GM12892 (cell line): ENCODE data around the gene NUDT3.

Experiments
- DNase-seq: peaks from one replicate; pipeline ENCODE4 v3.0.0; 2011; ENCODE audit not compliant: insufficient read length
- FAIRE-seq: peaks from 2 replicates; lab custom pipeline; 2011; peaks lifted over from hg19 to GRCh38; lab: Jason Lieb, UNC
- POLR2A ChIP-seq: IDR thresholded peaks from 2 replicates; pipeline ENCODE4 v1.6.1; 2011; ENCODE audit warnings: low read depth, low read length, control low read depth
- POLR2AphosphoS5 ChIP-seq: IDR thresholded peaks from 2 replicates; pipeline ENCODE4 v1.6.1; 2011; ENCODE audit warnings: low read depth, low read length, control low read depth
- TAF1 ChIP-seq: IDR thresholded peaks from 2 replicates; pipeline ENCODE4 v1.6.1; 2011; ENCODE audit warnings: low read depth, mild to moderate bottlenecking, control low read depth, low read length, borderline replicate concordance

The NUDT3 gene

DNA sequence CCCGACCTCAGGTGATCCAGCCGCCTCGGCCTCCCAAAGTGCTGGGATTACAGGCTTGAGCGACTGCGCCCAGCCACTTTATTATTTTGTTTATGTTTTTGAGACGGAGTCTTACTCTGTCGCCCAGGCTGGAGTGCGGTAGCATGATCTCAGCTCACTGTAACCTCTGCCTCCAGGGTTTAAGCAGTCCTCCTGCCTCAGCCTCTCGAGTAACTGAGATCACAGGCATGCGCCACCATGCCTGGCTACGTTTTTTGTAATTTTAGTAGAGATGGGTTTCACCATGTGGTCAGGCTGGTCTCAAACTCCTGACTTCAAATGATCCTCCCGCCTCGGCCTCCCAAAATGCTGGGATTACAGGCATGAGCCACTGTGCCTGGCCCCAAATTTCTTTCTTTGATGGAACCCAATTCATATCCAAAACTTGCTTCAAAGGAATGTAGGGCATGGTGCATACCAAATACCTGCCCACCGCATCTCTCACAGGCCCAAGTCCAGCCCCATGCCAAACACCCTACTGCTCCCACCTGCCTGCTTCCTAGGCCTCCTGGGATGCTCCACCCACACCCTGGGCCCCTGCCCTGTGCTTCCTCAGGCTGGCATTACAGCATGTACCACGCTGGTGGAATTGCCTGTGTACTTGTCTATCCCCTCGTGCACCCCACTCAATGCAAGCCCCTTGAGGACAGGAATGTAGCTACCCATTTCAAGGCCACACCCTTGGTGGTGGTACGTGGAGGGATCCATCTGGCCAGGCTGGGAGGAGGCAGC is 160.7 kb downstream of the NUDT3 start:
- TF ChIP-seq TAF1 (no peak), POLR2A (no peak), POLR2AphosphoS5 (no peak)
- DNase-seq (no peak), FAIRE-seq (no peak)

DNA sequence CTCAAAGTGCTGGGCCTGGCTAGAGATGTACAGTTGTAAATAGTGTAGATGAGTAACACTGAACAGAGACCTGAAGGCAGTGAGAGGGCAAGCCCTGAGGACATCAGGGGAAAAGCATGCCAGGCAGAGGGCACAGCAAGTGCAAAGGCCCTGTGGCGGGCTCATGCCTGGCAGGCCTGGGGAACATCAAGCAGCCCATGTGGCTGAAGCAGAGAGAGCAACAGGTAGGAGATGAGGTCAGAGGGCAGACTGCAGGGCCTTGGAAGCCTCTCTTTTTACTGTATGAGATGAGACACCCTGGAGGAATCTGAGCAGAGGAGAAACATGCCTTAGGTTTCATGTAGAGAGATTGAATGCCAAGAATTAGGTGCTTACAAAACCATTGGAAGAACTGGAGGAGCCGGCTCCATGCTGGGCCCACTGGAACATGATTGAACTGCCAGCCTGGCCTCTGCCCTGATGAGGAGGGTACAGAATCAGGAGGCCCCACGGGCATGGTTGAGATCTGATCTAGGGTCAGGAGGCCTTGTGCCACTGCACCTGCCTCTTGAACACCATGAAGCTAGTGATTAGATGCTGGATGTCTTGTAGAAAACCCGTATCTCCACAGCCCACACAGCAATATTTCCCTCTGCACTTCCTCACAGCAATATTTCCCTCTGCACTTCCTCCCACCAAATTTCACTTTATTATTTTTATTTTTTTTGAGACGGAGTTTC is 161.7 kb downstream of the NUDT3 start:
- no peak for DNase-seq

DNA sequence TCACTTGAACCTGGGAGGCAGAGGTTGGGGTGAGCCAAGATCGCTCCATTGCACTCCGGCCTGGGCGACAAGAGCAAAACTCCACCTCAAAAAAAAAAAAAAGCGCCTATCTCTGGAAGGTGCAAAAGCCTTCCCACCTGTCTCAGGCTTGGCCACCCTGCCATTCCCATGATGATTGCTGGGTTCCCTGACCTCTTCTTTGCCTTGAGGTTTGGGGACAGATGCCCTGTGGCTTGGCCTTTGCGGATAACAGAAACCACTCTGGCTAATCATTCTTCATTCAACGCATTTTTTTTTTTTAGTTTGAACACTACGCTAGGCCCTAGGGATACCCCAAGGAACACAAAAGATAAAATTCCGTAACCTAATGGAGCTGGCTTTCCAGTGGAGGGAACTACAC is 162.6 kb downstream of the NUDT3 start:
- TF ChIP-seq POLR2AphosphoS5 (no peak), TAF1 (no peak), POLR2A (no peak)
- DNase-seq (no peak), FAIRE-seq (no peak)

More for the DNA sequence above, 161.7 kb downstream of the NUDT3 start:
- TF ChIP-seq POLR2AphosphoS5, result no peak
- no peak for TF ChIP-seq POLR2A
- no peak for TF ChIP-seq TAF1
- FAIRE-seq, result no peak
